HEK293 (cell line): Measurements from ENCODE around the gene CCDC175.

Source experiments
- HOXD13 ChIP-seq: sonication (generic); formaldehyde crosslinking; IDR thresholded peaks from 2 replicates; pipeline ENCODE4 v1.8.0; 2022; ENCODE audit warnings: missing genetic modification reagents, borderline replicate concordance
- IKZF3 ChIP-seq: fragments of 450-650 bp; IDR thresholded peaks from 2 replicates; pipeline ENCODE4 v1.5.0; 2018; ENCODE audit warnings: missing biosample characterization, mild to moderate bottlenecking, missing genetic modification characterization, moderate library complexity
- MEIS1 ChIP-seq: sonication (generic); formaldehyde crosslinking; IDR thresholded peaks from 2 replicates; pipeline ENCODE4 v1.8.1; 2022; ENCODE audit warnings: missing genetic modification reagents, mild to moderate bottlenecking, borderline replicate concordance
- MYNN ChIP-seq: fragments of 450-650 bp; formaldehyde crosslinking; IDR thresholded peaks from 2 replicates; pipeline ENCODE4 v1.5.1; 2016; ENCODE audit warnings: missing biosample characterization, missing genetic modification characterization, borderline replicate concordance
- YY1 ChIP-seq: fragments of 450-650 bp; formaldehyde crosslinking; IDR thresholded peaks from 2 replicates; pipeline ENCODE4 v1.5.1; 2018; ENCODE audit warnings: missing biosample characterization, missing genetic modification characterization
- ZBTB7A ChIP-seq: fragments of 450-650 bp; formaldehyde crosslinking; IDR thresholded peaks from 2 replicates; pipeline ENCODE4 v1.5.1; 2016; ENCODE audit warnings: low read depth, missing biosample characterization, missing genetic modification characterization
- ZFP41 ChIP-seq: fragments of 450-650 bp; formaldehyde crosslinking; IDR thresholded peaks from 2 replicates; pipeline ENCODE4 v1.5.1; 2016; ENCODE audit warnings: missing biosample characterization, missing genetic modification characterization, borderline replicate concordance
- ZIC2 ChIP-seq: fragments of 450-650 bp; formaldehyde crosslinking; IDR thresholded peaks from 2 replicates; pipeline ENCODE4 v1.5.1; 2016; ENCODE audit warnings: missing biosample characterization, missing genetic modification characterization
- ZNF140 ChIP-seq: fragments of 450-650 bp; formaldehyde crosslinking; IDR thresholded peaks from 2 replicates; pipeline ENCODE4 v1.5.1; 2016; ENCODE audit warnings: missing biosample characterization, missing genetic modification characterization
- ZNF157 ChIP-seq: fragments of 450-650 bp; formaldehyde crosslinking; IDR thresholded peaks from 2 replicates; pipeline ENCODE4 v1.5.1; 2016; ENCODE audit warnings: missing biosample characterization, missing genetic modification characterization
- ZNF354C ChIP-seq: fragments of 450-650 bp; formaldehyde crosslinking; IDR thresholded peaks from 2 replicates; pipeline ENCODE4 v1.5.1; 2016; ENCODE audit warnings: missing biosample characterization, missing genetic modification characterization, low read depth, borderline replicate concordance
- ZNF37A ChIP-seq: fragments of 450-650 bp; IDR thresholded peaks from 2 replicates; pipeline ENCODE4 v1.5.1; 2018; ENCODE audit warnings: missing biosample characterization, missing genetic modification characterization
- ZNF521 ChIP-seq: fragments of 450-650 bp; formaldehyde crosslinking; IDR thresholded peaks from 2 replicates; pipeline ENCODE4 v1.5.1; 2017; ENCODE audit warnings: missing biosample characterization, mild to moderate bottlenecking, missing genetic modification characterization
- ZNF596 ChIP-seq: fragments of 450-650 bp; IDR thresholded peaks from 2 replicates; pipeline ENCODE4 v1.5.0; 2018; ENCODE audit warnings: missing biosample characterization, mild to moderate bottlenecking, missing genetic modification characterization, moderate library complexity
- ZNF660 ChIP-seq: fragments of 450-650 bp; IDR thresholded peaks from 2 replicates; pipeline ENCODE4 v1.5.1; 2018; ENCODE audit warnings: missing biosample characterization, mild to moderate bottlenecking, missing genetic modification characterization
- ZNF664 ChIP-seq: fragments of 450-650 bp; formaldehyde crosslinking; IDR thresholded peaks from 2 replicates; pipeline ENCODE4 v1.5.1; 2016; ENCODE audit warnings: missing biosample characterization, missing genetic modification characterization
- ZNF701 ChIP-seq: fragments of 450-650 bp; formaldehyde crosslinking; IDR thresholded peaks from 2 replicates; pipeline ENCODE4 v1.5.1; 2016; ENCODE audit warnings: missing biosample characterization, missing genetic modification characterization
- ZNF768 ChIP-seq: fragments of 450-650 bp; formaldehyde crosslinking; IDR thresholded peaks from 2 replicates; pipeline ENCODE4 v1.5.1; 2018; ENCODE audit warnings: missing biosample characterization, mild to moderate bottlenecking, missing genetic modification characterization
- ZXDB ChIP-seq: fragments of 450-650 bp; formaldehyde crosslinking; IDR thresholded peaks from 2 replicates; pipeline ENCODE4 v1.5.1; 2016; ENCODE audit warnings: missing biosample characterization, missing genetic modification characterization
- TF ChIP-seq, protein P1 (sequence below): fragments of 450-650 bp; formaldehyde crosslinking; IDR thresholded peaks from 2 replicates; pipeline ENCODE4 v1.5.1; 2017; ENCODE audit warnings: missing biosample characterization, mild to moderate bottlenecking, missing genetic modification characterization, moderate library complexity
- TF ChIP-seq, protein P2 (sequence below): fragments of 450-650 bp; formaldehyde crosslinking; IDR thresholded peaks from 2 replicates; pipeline ENCODE4 v1.5.1; 2017; ENCODE audit warnings: missing biosample characterization, missing genetic modification characterization
- TF ChIP-seq, protein P3 (sequence below): fragments of 450-650 bp; formaldehyde crosslinking; IDR thresholded peaks from 2 replicates; pipeline ENCODE4 v1.5.1; 2017; ENCODE audit warnings: missing biosample characterization, missing genetic modification characterization
- TF ChIP-seq, protein P4 (sequence below): fragments of 450-650 bp; IDR thresholded peaks from 2 replicates; pipeline ENCODE4 v1.5.1; 2018; ENCODE audit warnings: missing biosample characterization, mild to moderate bottlenecking, missing genetic modification characterization
- TF ChIP-seq, protein P5 (sequence below): fragments of 450-650 bp; formaldehyde crosslinking; IDR thresholded peaks from 2 replicates; pipeline ENCODE4 v1.5.1; 2016; ENCODE audit warnings: missing biosample characterization, missing genetic modification characterization
- TF ChIP-seq, protein P6 (sequence below): fragments of 450-650 bp; formaldehyde crosslinking; IDR thresholded peaks from 2 replicates; pipeline ENCODE4 v1.5.1; 2016; ENCODE audit warnings: missing biosample characterization, missing genetic modification characterization
- TF ChIP-seq, protein P7 (sequence below): IDR thresholded peaks from 2 replicates; pipeline ENCODE4 v1.6.1; 2011; ENCODE audit warnings: mild to moderate bottlenecking, low read depth, low read length, borderline replicate concordance
- TF ChIP-seq, protein P8 (sequence below): fragments of 450-650 bp; formaldehyde crosslinking; IDR thresholded peaks from 2 replicates; pipeline ENCODE4 v1.5.1; 2016; ENCODE audit warnings: missing biosample characterization, missing genetic modification characterization

CCDC175 gene

DNA sequence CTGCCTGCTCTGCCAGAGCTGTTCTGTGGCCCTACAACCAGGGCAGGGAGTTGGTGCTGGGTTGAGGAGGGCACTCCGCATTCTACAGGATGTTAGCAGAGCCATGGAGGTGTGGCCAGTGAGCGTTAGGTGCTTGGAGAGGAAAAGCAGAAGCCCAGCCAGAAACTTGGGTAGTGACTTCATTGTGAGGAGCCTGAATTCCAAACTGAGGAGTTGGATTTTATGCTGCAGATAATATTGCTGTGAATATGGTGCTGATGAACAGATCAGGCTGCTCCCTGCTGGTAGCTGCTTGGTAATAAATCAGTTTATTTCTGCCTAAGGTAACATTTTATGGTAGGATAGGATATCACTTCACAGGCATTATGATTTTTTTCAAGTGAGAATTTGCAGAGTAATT, 7.1 kb upstream of the CCDC175 start (continued):
- TF ChIP-seq, protein P1, sequence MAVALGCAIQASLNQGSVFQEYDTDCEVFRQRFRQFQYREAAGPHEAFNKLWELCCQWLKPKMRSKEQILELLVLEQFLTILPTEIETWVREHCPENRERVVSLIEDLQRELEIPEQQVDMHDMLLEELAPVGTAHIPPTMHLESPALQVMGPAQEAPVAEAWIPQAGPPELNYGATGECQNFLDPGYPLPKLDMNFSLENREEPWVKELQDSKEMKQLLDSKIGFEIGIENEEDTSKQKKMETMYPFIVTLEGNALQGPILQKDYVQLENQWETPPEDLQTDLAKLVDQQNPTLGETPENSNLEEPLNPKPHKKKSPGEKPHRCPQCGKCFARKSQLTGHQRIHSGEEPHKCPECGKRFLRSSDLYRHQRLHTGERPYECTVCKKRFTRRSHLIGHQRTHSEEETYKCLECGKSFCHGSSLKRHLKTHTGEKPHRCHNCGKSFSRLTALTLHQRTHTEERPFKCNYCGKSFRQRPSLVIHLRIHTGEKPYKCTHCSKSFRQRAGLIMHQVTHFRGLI (tag by site-specific recombination) = peak; percentile 66; the same call in 1 of the 2 replicates
- TF ChIP-seq ZNF768 (tag by site-specific recombination) = no peak
- TF ChIP-seq ZNF37A = no peak
- TF ChIP-seq MYNN (tag by site-specific recombination) = no peak
- TF ChIP-seq ZNF354C (tag by site-specific recombination) = no peak
- no peak for TF ChIP-seq ZIC2 (tag by site-specific recombination)
- TF ChIP-seq, protein P2, sequence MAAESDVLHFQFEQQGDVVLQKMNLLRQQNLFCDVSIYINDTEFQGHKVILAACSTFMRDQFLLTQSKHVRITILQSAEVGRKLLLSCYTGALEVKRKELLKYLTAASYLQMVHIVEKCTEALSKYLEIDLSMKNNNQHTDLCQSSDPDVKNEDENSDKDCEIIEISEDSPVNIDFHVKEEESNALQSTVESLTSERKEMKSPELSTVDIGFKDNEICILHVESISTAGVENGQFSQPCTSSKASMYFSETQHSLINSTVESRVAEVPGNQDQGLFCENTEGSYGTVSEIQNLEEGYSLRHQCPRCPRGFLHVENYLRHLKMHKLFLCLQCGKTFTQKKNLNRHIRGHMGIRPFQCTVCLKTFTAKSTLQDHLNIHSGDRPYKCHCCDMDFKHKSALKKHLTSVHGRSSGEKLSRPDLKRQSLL (tag by site-specific recombination) = no peak
- no peak for TF ChIP-seq ZNF660 (tag by site-specific recombination)
- no peak for TF ChIP-seq ZNF157 (tag by site-specific recombination)
- TF ChIP-seq, protein P3, sequence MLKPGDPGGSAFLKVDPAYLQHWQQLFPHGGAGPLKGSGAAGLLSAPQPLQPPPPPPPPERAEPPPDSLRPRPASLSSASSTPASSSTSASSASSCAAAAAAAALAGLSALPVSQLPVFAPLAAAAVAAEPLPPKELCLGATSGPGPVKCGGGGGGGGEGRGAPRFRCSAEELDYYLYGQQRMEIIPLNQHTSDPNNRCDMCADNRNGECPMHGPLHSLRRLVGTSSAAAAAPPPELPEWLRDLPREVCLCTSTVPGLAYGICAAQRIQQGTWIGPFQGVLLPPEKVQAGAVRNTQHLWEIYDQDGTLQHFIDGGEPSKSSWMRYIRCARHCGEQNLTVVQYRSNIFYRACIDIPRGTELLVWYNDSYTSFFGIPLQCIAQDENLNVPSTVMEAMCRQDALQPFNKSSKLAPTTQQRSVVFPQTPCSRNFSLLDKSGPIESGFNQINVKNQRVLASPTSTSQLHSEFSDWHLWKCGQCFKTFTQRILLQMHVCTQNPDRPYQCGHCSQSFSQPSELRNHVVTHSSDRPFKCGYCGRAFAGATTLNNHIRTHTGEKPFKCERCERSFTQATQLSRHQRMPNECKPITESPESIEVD (tag by site-specific recombination) = peak; percentile 76
- TF ChIP-seq, protein P4, sequence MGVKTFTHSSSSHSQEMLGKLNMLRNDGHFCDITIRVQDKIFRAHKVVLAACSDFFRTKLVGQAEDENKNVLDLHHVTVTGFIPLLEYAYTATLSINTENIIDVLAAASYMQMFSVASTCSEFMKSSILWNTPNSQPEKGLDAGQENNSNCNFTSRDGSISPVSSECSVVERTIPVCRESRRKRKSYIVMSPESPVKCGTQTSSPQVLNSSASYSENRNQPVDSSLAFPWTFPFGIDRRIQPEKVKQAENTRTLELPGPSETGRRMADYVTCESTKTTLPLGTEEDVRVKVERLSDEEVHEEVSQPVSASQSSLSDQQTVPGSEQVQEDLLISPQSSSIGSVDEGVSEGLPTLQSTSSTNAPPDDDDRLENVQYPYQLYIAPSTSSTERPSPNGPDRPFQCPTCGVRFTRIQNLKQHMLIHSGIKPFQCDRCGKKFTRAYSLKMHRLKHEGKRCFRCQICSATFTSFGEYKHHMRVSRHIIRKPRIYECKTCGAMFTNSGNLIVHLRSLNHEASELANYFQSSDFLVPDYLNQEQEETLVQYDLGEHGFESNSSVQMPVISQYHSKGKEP (tag by site-specific recombination) = peak; percentile 56; the same call in 1 of the 2 replicates
- no peak for TF ChIP-seq ZNF140 (tag by site-specific recombination)
- no peak for TF ChIP-seq YY1 (tag by site-specific recombination)
- no peak for TF ChIP-seq ZBTB7A (tag by site-specific recombination)
- no peak for TF ChIP-seq ZNF701 (tag by site-specific recombination)
- TF ChIP-seq HOXD13 (CRISPR knock-in tag) = no peak
- TF ChIP-seq, protein P5, sequence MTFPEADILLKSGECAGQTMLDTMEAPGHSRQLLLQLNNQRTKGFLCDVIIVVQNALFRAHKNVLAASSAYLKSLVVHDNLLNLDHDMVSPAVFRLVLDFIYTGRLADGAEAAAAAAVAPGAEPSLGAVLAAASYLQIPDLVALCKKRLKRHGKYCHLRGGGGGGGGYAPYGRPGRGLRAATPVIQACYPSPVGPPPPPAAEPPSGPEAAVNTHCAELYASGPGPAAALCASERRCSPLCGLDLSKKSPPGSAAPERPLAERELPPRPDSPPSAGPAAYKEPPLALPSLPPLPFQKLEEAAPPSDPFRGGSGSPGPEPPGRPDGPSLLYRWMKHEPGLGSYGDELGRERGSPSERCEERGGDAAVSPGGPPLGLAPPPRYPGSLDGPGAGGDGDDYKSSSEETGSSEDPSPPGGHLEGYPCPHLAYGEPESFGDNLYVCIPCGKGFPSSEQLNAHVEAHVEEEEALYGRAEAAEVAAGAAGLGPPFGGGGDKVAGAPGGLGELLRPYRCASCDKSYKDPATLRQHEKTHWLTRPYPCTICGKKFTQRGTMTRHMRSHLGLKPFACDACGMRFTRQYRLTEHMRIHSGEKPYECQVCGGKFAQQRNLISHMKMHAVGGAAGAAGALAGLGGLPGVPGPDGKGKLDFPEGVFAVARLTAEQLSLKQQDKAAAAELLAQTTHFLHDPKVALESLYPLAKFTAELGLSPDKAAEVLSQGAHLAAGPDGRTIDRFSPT (tag by site-specific recombination) = no peak
- TF ChIP-seq ZFP41 (tag by site-specific recombination) = no peak
- no peak for TF ChIP-seq ZNF596 (tag by site-specific recombination)
- no peak for TF ChIP-seq MEIS1 (CRISPR knock-in tag)
- no peak for TF ChIP-seq ZNF521 (tag by site-specific recombination)
- TF ChIP-seq, protein P6, sequence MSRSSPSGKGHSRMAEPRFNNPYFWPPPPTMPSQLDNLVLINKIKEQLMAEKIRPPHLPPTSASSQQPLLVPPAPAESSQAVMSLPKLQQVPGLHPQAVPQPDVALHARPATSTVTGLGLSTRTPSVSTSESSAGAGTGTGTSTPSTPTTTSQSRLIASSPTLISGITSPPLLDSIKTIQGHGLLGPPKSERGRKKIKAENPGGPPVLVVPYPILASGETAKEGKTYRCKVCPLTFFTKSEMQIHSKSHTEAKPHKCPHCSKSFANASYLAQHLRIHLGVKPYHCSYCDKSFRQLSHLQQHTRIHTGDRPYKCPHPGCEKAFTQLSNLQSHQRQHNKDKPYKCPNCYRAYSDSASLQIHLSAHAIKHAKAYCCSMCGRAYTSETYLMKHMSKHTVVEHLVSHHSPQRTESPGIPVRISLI (tag by site-specific recombination) = no peak
- TF ChIP-seq, protein P7, sequence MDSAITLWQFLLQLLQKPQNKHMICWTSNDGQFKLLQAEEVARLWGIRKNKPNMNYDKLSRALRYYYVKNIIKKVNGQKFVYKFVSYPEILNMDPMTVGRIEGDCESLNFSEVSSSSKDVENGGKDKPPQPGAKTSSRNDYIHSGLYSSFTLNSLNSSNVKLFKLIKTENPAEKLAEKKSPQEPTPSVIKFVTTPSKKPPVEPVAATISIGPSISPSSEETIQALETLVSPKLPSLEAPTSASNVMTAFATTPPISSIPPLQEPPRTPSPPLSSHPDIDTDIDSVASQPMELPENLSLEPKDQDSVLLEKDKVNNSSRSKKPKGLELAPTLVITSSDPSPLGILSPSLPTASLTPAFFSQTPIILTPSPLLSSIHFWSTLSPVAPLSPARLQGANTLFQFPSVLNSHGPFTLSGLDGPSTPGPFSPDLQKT = no peak
- TF ChIP-seq ZNF664 = no peak
- TF ChIP-seq, protein P8, sequence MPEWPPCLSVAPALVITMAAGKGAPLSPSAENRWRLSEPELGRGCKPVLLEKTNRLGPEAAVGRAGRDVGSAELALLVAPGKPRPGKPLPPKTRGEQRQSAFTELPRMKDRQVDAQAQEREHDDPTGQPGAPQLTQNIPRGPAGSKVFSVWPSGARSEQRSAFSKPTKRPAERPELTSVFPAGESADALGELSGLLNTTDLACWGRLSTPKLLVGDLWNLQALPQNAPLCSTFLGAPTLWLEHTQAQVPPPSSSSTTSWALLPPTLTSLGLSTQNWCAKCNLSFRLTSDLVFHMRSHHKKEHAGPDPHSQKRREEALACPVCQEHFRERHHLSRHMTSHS (tag by site-specific recombination) = no peak
- peak; percentile 41; the same call in 1 of the 2 replicates for TF ChIP-seq IKZF3 (tag by site-specific recombination)
- no peak for TF ChIP-seq ZXDB (tag by site-specific recombination)
